ENCODE results near the gene HTR3A.

- TF ChIP-seq, protein P1, sequence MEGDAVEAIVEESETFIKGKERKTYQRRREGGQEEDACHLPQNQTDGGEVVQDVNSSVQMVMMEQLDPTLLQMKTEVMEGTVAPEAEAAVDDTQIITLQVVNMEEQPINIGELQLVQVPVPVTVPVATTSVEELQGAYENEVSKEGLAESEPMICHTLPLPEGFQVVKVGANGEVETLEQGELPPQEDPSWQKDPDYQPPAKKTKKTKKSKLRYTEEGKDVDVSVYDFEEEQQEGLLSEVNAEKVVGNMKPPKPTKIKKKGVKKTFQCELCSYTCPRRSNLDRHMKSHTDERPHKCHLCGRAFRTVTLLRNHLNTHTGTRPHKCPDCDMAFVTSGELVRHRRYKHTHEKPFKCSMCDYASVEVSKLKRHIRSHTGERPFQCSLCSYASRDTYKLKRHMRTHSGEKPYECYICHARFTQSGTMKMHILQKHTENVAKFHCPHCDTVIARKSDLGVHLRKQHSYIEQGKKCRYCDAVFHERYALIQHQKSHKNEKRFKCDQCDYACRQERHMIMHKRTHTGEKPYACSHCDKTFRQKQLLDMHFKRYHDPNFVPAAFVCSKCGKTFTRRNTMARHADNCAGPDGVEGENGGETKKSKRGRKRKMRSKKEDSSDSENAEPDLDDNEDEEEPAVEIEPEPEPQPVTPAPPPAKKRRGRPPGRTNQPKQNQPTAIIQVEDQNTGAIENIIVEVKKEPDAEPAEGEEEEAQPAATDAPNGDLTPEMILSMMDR (IDR thresholded peaks at IDR 0.05), result peak in 8 of 12 donors; percentile 11 to 38 (median 24)
- no peak for TF ChIP-seq POLR2A (IDR thresholded peaks at IDR 0.05)
Observed at GRCh38 chr11:114027926-114028325, 53.0 kb downstream of the HTR3A start.
